ENCODE results near the gene RRN3. TPM values are rescaled to one million over a fixed set of nuclear protein-coding genes. Genes with fewer than 3 reads are reported as not detected.
"Not testable (repeated sequence)": the region's sequence is repeated elsewhere in the genome, so short reads cannot be mapped to it uniquely, and the experiment has no call there.

The RRN3 gene
- total and polyA plus RNA-seq, 4 experiments from 2014 or later, result 22.9 to 48.8 (median 38.8) TPM

GRCh38 chr16:15053904-15054303 is 40.2 kb downstream of the RRN3 start:
- H3K4me1 ChIP-seq (ENCODE audit: insufficient read depth, low read length), result peaks cover 23% of the 10 kb centered on the region
- no peaks in the 10 kb centered on the region for H3K27me3 Mint-ChIP-seq
- H3K27me3 ChIP-seq (ENCODE audit: insufficient read depth, low read length), result no peaks in the 10 kb centered on the region
- no peaks in the 10 kb centered on the region for H3K9me3 Mint-ChIP-seq
- intact Hi-C loops (cut with micrococcal nuclease), result no loop called here
- H3K27ac ChIP-seq (ENCODE audit: low read depth, low read length), result no peak overlapping the region
- ChIA-PET CTCF (ENCODE audit: partially characterized antibody) (no interaction called here), POLR2A (ENCODE audit: partially characterized antibody) (no interaction called here)
- no peak overlapping the region for H3K4me3 ChIP-seq (ENCODE audit: low read length in 2 of 2)
- H3K4me3 Mint-ChIP-seq, result peak overlapping the region in 5 of 8 donors; percentile 12 to 92 (median 89)
- H3K27ac Mint-ChIP-seq, result peak overlapping the region in 6 of 7 donors; percentile 35 to 91 (median 76)
- no peak for DNase-seq
- peaks cover 13 to 32% (median 20%) of the 10 kb centered on the region in 4 donors for H3K4me1 Mint-ChIP-seq
- H3K9me3 ChIP-seq (ENCODE audit: control insufficient read depth in 1 of 2, low read length in 2 of 2), result no peaks in the 10 kb centered on the region
- H3K36me3 Mint-ChIP-seq, result peaks cover 0 to 6% of the 10 kb centered on the region in 2 donors
- H3K36me3 ChIP-seq (ENCODE audit: insufficient read depth, low read length), result peaks cover 2% of the 10 kb centered on the region

DNA sequence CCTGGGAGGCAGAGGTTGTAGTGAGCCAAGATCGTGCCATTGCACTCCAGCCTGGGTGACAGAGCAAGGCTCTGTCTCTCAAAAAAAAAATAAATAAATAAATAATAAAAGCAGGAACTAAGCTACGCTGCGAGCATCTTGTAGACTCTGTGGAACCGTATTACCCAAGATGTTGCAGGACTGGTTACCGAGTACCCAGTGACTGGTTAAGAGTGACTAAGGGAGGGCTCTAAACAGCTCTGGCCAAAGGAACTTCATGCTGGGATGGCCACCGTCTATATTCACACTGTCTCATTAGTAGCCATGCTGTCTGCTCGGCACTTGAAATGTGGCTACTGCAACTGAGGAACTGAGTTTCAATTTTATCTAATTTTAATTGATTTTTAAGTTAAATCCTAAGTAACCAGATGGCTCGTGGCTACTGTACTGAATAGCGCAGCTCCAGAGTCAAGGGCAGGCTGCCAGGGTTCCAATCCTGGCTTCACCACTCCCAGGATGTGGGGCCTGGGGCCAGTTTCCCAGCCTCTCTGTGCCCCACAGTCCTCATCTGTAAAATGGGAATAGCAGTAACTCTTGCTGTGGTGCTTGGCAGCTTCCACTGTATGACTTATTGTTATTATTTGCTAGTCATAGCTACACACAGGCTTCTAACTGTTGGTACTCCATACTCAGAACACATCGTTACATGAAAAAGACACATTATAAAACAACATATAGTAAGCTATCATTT is 41.2 kb downstream of the RRN3 start:
- CTCF ChIA-PET (ENCODE audit: partially characterized antibody), result no interaction called here
- H3K27me3 Mint-ChIP-seq, result no peaks in the 10 kb centered on the region
- no peak overlapping the region for H3K4me3 Mint-ChIP-seq
- Histone ChIP-seq H3K4me1 (ENCODE audit: insufficient read depth, low read length) (peaks cover 23% of the 10 kb centered on the region), H3K9me3 (ENCODE audit: control insufficient read depth in 1 of 2, low read length in 2 of 2) (no peaks in the 10 kb centered on the region), H3K36me3 (ENCODE audit: insufficient read depth, low read length) (no peaks in the 10 kb centered on the region), H3K27ac (ENCODE audit: low read depth, low read length) (no peak overlapping the region), H3K4me3 (ENCODE audit: low read length in 2 of 2) (no peak overlapping the region), H3K27me3 (ENCODE audit: insufficient read depth, low read length) (no peaks in the 10 kb centered on the region)
- no peak overlapping the region for H3K27ac Mint-ChIP-seq
- H3K9me3 Mint-ChIP-seq, result no peaks in the 10 kb centered on the region
- intact Hi-C loops (cut with micrococcal nuclease), result no loop called here
- POLR2A ChIA-PET (ENCODE audit: partially characterized antibody), result interaction anchor here (0.6 kb wide), 1 partner anchor 78 kb away, joined by 3 read pairs; the partner anchor contains the start of gene PDXDC1
- peaks cover 0 to 3% of the 10 kb centered on the region in 2 donors for H3K36me3 Mint-ChIP-seq
- DNase-seq, result no peak
- H3K4me1 Mint-ChIP-seq, result peaks cover 13 to 32% (median 20%) of the 10 kb centered on the region in 4 donors

GRCh38 chr16:15051387-15051951 is 42.6 kb downstream of the RRN3 start:
- intact Hi-C loops (cut with micrococcal nuclease), result no loop called here
- no peaks in the 10 kb centered on the region for H3K27me3 ChIP-seq (ENCODE audit: insufficient read depth, low read length)
- ChIA-PET CTCF (ENCODE audit: partially characterized antibody) (no interaction called here), POLR2A (ENCODE audit: partially characterized antibody) (no interaction called here)
- Mint-ChIP-seq H3K27me3 (no peaks in the 10 kb centered on the region), H3K9me3 (no peaks in the 10 kb centered on the region), H3K36me3 (peaks cover 7 to 9% of the 10 kb centered on the region in 2 donors), H3K4me1 (peaks cover 13 to 24% (median 20%) of the 10 kb centered on the region in 4 donors), H3K4me3 (no peak overlapping the region), H3K27ac (no peak overlapping the region)
- H3K9me3 ChIP-seq (ENCODE audit: control insufficient read depth in 1 of 2, low read length in 2 of 2), result no peaks in the 10 kb centered on the region
- H3K36me3 ChIP-seq (ENCODE audit: insufficient read depth, low read length), result peaks cover 6% of the 10 kb centered on the region
- H3K4me3 ChIP-seq (ENCODE audit: low read length in 2 of 2), result no peak overlapping the region
- H3K27ac ChIP-seq (ENCODE audit: low read depth, low read length), result no peak overlapping the region
- H3K4me1 ChIP-seq (ENCODE audit: insufficient read depth, low read length), result peaks cover 21% of the 10 kb centered on the region
- no peak for DNase-seq

DNA sequence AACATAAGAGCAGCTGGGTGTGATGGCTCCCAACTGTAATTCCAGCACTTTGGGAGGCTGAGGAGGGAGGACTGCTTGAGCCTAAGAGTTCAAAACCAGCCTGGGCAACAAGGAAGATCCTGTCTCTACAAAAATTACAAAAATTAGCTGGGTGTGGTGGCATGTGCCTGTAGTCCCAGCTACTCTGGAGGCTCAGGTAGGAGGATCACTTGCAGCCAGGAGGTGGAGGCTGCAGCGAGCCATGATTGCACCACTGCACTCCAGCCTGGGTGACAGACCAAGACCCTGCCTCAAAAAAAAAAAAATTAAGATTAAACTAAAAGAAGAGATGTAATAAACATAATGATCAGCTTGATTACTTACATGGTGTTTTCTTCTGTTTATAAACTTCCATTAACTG is 43.6 kb downstream of the RRN3 start:
- CTCF ChIA-PET (ENCODE audit: partially characterized antibody), result interaction anchor here (0.5 kb wide), 1 partner anchor 107 kb away, joined by 4 read pairs; no protein-coding TSS in a partner anchor
- H3K4me3 ChIP-seq (ENCODE audit: low read length in 2 of 2); POLR2A ChIA-PET (ENCODE audit: partially characterized antibody); H3K27me3 ChIP-seq (ENCODE audit: insufficient read depth, low read length); H3K27ac ChIP-seq (ENCODE audit: low read depth, low read length); H3K27me3 Mint-ChIP-seq; H3K9me3 ChIP-seq (ENCODE audit: control insufficient read depth in 1 of 2, low read length in 2 of 2); intact Hi-C loops (cut with micrococcal nuclease); H3K27ac Mint-ChIP-seq; H3K36me3 ChIP-seq (ENCODE audit: insufficient read depth, low read length); DNase-seq; H3K9me3 Mint-ChIP-seq; H3K4me3 Mint-ChIP-seq: not testable (repeated sequence)
- peaks cover 10 to 17% of the 10 kb centered on the region in 2 donors for H3K36me3 Mint-ChIP-seq
- peaks cover 17% of the 10 kb centered on the region for H3K4me1 ChIP-seq (ENCODE audit: insufficient read depth, low read length)
- peaks cover 13 to 24% (median 20%) of the 10 kb centered on the region in 4 donors for H3K4me1 Mint-ChIP-seq

GRCh38 chr16:15049581-15050180 is 44.4 kb downstream of the RRN3 start:
- H3K4me3 Mint-ChIP-seq, result no peak overlapping the region
- ChIA-PET POLR2A (ENCODE audit: partially characterized antibody) (no interaction called here), CTCF (ENCODE audit: partially characterized antibody) (no interaction called here)
- H3K4me1 Mint-ChIP-seq, result peaks cover 8 to 17% (median 14%) of the 10 kb centered on the region in 4 donors
- H3K27me3 Mint-ChIP-seq, result no peaks in the 10 kb centered on the region
- no peaks in the 10 kb centered on the region for H3K9me3 ChIP-seq (ENCODE audit: control insufficient read depth in 1 of 2, low read length in 2 of 2)
- H3K27ac Mint-ChIP-seq, result no peak overlapping the region
- DNase-seq, result no peak
- no peak overlapping the region for H3K4me3 ChIP-seq (ENCODE audit: low read length in 2 of 2)
- intact Hi-C loops (cut with micrococcal nuclease), result no loop called here
- peaks cover 10% of the 10 kb centered on the region for H3K4me1 ChIP-seq (ENCODE audit: insufficient read depth, low read length)
- H3K36me3 Mint-ChIP-seq, result peaks cover 10 to 17% of the 10 kb centered on the region in 2 donors
- peaks cover 6% of the 10 kb centered on the region for H3K36me3 ChIP-seq (ENCODE audit: insufficient read depth, low read length)
- H3K9me3 Mint-ChIP-seq, result peaks cover 0 to 2% (median 0%) of the 10 kb centered on the region in 8 donors
- H3K27ac ChIP-seq (ENCODE audit: low read depth, low read length), result no peak overlapping the region
- H3K27me3 ChIP-seq (ENCODE audit: insufficient read depth, low read length), result no peaks in the 10 kb centered on the region

- Mint-ChIP-seq H3K27ac (peak overlapping the region in 3 of 7 donors; percentile 16 to 82 (median 35)), H3K9me3 (peaks cover 0 to 2% (median 0%) of the 10 kb centered on the region in 8 donors), H3K36me3 (peaks cover 11 to 27% of the 10 kb centered on the region in 2 donors), H3K4me3 (no peak overlapping the region), H3K27me3 (no peaks in the 10 kb centered on the region), H3K4me1 (peaks cover 2 to 6% (median 4%) of the 10 kb centered on the region in 4 donors)
- H3K27ac ChIP-seq (ENCODE audit: low read depth, low read length), result no peak overlapping the region
- no peak overlapping the region for H3K4me3 ChIP-seq (ENCODE audit: low read length in 2 of 2)
- peaks cover 10% of the 10 kb centered on the region for H3K36me3 ChIP-seq (ENCODE audit: insufficient read depth, low read length)
- H3K4me1 ChIP-seq (ENCODE audit: insufficient read depth, low read length), result no peaks in the 10 kb centered on the region
- ChIA-PET CTCF (ENCODE audit: partially characterized antibody) (no interaction called here), POLR2A (ENCODE audit: partially characterized antibody) (interaction anchor here (1.6 kb wide), 1 partner anchor 72 kb away, joined by 3 read pairs; the partner anchor contains the start of gene PDXDC1)
- H3K9me3 ChIP-seq (ENCODE audit: control insufficient read depth in 1 of 2, low read length in 2 of 2), result no peaks in the 10 kb centered on the region
- DNase-seq, result no peak
- H3K27me3 ChIP-seq (ENCODE audit: insufficient read depth, low read length), result no peaks in the 10 kb centered on the region
- intact Hi-C loops (cut with micrococcal nuclease), result no loop called here
Measured at GRCh38 chr16:15046692-15047376, 47.2 kb downstream of the RRN3 start.

DNA sequence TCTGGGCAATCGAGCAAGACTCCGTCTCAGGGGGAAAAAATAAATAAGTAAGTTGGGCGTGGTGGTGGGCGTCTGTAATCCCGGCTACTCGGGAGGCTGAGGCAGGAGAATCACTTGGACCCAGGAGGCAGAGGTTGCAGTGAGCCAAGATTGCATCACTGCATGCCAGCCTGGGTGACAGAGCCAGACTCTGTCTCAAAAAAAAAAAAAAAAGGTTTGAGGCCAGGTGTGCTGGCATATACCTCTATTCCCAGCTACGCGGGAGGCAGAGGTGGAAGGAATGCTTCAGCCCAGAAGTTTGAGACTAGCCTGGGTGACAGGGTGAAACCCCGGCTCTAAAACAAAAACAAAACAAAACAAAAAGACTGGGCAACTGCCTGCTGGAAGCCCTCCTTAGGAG is 48.8 kb downstream of the RRN3 start:
- peaks cover 15 to 36% of the 10 kb centered on the region in 2 donors for H3K36me3 Mint-ChIP-seq
- H3K27me3 Mint-ChIP-seq; POLR2A ChIA-PET (ENCODE audit: partially characterized antibody); H3K27me3 ChIP-seq (ENCODE audit: insufficient read depth, low read length); H3K9me3 Mint-ChIP-seq; intact Hi-C loops (cut with micrococcal nuclease); H3K4me1 Mint-ChIP-seq; H3K27ac Mint-ChIP-seq; CTCF ChIA-PET (ENCODE audit: partially characterized antibody); H3K9me3 ChIP-seq (ENCODE audit: control insufficient read depth in 1 of 2, low read length in 2 of 2); H3K4me1 ChIP-seq (ENCODE audit: insufficient read depth, low read length); DNase-seq; H3K4me3 ChIP-seq (ENCODE audit: low read length in 2 of 2); H3K27ac ChIP-seq (ENCODE audit: low read depth, low read length): not testable (repeated sequence)
- H3K36me3 ChIP-seq (ENCODE audit: insufficient read depth, low read length), result peaks cover 12% of the 10 kb centered on the region
- peak overlapping the region in 1 of 8 donors; percentile 26 for H3K4me3 Mint-ChIP-seq

All from CD4-positive, alpha-beta memory T cell (primary cell).